Astrocyte (in vitro differentiated cells and primary cell): ENCODE measurements around the gene PCDH12.

Experiments
- EZH2 ChIP-seq: IDR thresholded peaks from 2 replicates; pipeline ENCODE4 v1.6.1; 2012; ENCODE audit warnings: mild to moderate bottlenecking, low read length, inconsistent platforms; ENCODE audit not compliant: insufficient read depth
- TF ChIP-seq, protein P1 (sequence below): IDR thresholded peaks from 2 replicates; pipeline ENCODE4 v1.5.1; 2011; ENCODE audit warnings: low read depth, mild to moderate bottlenecking, inconsistent platforms, low read length, moderate library complexity; ENCODE audit not compliant: insufficient read depth

DNA sequence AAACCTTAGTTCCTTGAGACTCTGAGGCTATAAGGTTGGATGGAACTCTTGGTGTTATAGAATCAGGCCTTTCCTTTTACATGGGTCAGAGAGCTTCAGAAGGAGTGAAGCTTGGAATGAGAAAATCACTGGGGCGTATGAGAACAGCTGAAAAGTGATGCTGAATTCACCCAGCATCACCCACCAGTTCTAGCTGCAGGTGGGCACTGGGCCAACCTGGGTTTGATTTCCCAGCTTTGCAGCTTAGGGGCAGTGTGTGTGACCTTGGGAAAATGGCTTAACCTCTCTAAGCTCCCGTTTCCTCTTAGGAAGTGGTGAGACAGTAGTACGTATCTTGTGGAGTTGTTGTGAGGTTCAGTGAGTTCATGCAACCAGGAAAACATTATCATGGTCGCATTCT lies 10.7 kb downstream of the PCDH12 start:
- TF ChIP-seq, protein P1, sequence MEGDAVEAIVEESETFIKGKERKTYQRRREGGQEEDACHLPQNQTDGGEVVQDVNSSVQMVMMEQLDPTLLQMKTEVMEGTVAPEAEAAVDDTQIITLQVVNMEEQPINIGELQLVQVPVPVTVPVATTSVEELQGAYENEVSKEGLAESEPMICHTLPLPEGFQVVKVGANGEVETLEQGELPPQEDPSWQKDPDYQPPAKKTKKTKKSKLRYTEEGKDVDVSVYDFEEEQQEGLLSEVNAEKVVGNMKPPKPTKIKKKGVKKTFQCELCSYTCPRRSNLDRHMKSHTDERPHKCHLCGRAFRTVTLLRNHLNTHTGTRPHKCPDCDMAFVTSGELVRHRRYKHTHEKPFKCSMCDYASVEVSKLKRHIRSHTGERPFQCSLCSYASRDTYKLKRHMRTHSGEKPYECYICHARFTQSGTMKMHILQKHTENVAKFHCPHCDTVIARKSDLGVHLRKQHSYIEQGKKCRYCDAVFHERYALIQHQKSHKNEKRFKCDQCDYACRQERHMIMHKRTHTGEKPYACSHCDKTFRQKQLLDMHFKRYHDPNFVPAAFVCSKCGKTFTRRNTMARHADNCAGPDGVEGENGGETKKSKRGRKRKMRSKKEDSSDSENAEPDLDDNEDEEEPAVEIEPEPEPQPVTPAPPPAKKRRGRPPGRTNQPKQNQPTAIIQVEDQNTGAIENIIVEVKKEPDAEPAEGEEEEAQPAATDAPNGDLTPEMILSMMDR: no peak
- no peak for TF ChIP-seq EZH2
